DMS79 treated with DMSO at 0.1 percent for 48 hours (cell line): ENCODE data around the gene ITGB4.
"Not testable (repeated sequence)": the region's sequence is repeated elsewhere in the genome, so short reads cannot be mapped to it uniquely, and the experiment has no call there.

Experiments used
- DNase-seq: peaks from one replicate; lab custom pipeline; 2025; lab: John Stamatoyannopoulos, UW

The ITGB4 gene

DNA sequence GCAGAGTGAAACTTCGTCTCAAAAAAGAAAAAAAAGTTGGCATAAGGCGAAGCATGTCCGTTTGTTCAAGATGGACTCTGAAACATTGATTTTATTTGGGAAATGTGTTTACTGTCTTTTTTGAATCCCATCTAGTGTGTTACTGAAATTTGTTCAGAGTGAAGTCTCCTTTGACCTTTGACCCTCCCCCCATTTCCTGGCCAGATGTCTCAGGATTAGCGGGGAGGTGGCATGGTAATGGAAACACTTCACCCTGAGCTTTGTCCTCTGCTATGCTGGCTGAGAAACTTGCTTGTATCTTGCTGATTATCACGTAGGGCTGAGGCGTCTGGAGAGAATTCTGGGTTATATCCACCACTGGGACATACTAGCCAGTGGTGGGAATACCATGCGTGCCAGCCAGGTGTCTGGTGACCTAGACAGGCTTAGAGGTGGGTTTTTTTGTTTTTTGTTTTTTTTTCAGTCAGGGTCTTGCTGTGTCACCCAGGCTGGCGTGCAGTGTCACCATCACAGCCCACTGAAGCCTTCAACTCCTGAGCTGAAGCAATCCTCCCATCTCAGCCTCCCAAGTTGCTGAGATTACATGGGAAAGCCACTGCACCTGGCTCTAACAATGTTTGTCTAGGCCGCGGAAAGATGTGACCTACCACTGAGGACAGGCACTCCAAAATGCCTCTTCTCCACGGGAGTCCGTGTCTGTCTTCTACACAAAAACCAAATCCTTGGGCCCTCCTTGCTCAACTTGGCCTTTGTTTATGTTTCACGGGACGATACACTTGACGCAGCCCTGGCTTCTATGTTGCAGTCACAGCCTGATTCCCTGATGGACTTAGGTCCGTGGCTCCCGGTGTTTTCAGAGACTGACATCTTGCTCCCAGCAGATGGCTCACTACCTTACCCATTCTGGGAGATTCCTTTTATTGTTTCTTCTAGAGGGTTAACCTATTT is 50.3 kb downstream of the ITGB4 start:
- DNase-seq = no peak

DNA sequence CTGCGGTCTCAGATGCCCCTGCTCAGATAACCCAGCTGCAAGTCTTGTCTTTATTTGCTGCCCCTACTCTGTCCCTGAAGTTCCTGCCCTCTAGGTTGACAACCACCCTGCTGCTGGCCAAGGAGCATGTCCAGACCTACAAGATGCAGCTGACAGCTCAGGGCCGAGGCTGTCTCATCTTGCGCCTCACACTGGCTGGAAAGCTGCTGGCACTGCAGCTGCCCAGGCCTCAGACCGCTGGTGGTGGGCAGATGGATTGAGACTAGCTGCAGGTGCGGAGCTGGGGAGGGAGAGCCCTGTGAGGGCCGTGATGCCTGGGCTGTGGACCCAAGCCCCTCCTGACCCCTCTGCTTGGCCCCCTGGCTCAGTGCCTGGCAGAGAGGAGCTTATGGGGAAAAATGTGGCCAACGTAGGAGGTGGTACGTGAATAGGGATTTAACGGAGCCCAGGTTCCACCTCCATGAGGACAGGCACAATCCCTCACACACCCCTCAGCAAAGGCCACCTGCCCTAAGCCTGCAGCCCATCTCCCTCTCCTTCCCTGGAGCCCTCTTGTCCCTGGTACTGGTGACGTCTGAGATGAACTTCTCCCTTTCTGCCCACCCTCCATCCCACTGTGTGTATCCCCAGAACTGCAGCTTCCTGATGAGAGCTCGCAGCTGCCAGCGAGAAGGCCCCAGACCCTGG is 52.0 kb downstream of the ITGB4 start:
- no peak for DNase-seq

DNA sequence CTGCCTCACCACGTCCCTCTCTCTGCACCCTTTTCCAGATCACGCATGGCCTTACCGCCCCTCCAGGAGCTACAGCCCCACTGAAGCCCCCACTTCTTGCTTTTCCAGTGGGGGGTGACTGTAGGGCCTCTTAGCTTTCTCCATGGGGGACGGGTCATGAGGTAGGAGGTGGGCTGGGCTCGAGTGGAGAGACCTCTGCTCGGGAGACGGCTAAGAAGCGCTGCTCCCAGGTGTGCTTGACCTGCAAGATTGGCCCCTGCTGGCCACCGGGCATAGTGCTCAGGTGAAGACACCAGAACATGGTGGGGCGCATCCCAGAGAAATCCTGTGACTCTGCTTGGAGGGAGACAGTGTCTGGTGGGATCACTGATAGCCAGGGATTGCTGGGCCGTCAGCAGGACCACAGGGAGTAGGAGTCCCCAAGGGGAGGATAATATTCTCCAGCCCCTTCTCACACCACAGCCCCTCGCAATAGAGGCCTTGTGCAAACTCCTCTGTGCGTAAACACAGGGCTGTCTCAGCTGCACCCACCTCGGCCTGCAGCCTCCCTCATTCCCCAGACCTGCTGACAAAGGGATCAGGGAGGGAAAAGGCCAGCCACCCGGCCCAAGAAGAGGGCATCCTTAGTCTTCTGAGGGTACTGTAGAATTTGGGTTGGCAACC is 52.7 kb downstream of the ITGB4 start:
- no peak for DNase-seq

GRCh38 chr17:75774471-75774990 is 53.3 kb downstream of the ITGB4 start:
- no peak for DNase-seq

- DNase-seq = no peak
Observed at GRCh38 chr17:75774991-75775668, 53.9 kb downstream of the ITGB4 start.

DNA sequence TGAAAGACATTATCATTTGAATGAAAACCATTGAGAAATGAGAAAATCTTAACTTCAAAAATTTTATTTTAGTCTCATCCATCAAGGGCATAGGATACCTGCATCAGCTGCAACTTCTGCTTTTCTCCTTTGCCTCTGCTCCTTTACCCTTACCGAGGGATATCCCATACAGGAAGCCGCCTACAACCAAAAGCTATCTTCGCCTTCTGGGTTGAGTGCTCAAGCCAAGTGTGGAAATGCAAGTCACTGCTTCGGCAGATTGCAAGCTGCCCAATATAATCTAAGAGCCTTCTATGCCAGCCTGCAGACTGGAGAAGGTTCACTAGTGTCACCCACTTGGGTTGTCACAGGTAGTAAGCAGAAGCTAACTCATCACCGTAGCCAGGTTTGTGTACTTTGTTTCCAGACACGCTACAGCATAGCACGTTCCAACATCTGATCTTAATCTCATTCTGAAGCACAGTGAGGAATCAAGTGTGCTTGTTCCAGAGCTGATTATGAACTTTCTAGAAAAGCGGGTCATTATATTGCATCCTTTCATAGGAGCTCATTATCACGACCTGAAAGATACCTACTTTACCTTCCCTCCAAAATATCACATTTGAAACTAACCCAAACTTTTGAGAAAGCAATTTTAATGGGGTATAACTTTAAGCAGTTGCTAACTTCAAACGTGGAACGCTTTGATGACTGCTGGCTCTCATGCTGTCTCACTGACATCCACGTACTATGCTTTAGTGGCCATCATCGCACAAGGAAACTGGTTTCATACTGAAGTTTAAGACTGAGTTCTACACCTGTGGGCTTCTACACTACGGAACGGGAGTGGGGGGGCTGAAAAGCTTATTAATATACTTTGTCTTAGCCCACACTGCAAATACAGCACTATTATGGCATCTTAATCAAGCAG is 55.4 kb downstream of the ITGB4 start:
- DNase-seq = no peak

DNA sequence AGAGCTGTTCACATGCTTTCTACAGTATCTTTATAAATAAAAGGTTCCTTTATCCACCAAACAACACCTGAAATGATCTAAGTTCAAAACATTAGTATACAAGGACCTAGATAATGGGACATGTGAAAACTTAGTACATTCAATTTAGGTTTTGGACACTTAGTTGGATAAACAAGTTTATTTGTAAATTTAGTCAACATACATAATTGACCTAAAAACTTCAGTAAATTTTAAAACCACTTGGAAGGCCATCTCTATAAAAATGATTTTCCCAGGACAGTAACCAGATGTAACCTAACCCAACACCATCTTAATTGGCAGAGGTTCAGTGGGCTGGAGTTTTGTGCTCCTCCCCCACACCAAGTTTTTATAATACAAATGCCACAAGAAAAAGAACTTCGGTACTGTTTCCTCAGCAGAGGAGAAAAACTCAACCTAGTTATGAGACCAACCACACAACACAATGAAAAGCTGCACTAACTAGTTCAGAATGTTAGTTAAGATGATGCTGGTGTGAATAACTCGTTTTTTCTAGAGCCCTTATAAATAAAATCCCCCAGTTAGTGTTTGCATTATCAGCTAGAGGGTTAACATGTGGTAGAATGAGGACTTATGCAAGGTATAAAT is 56.1 kb downstream of the ITGB4 start:
- no peak for DNase-seq

DNA sequence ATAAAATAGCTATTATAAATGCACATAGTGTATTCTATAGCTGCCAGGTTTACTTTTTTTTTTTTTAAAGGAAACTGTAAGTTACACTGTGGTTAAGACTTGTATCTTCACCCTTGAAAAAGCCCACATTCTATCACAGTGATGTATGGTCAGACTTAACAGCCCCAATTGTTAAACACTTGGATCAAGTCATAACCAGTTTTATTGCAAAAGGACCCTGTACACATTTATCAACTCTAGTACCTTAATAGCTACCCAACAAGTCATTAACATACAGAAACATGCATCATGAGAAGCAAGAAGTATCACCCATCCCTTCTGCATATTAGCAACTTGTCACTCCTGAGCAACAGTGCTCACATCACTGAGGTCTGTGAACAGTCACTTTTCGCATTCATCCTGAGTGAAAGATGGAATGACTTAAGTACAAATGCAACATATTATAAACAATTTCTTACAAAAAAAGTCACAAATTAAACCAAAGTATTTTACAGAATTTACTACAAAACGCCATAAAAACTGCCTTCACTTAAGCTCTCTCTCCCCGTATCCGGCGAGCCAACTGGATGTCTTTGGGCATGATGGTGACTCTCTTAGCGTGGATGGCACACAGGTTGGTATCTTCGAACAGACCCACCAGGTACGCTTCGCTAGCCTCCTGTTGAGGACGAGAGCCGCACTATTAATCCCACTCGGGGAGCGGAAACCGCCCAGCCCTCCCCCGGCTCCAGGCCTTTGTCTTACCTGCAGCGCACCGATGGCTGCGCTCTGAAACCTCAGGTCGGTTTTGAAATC is 57.0 kb downstream of the ITGB4 start:
- DNase-seq = not testable (repeated sequence)

GRCh38 chr17:75778861-75779249 is 57.6 kb downstream of the ITGB4 start:
- no peak for DNase-seq

DNA sequence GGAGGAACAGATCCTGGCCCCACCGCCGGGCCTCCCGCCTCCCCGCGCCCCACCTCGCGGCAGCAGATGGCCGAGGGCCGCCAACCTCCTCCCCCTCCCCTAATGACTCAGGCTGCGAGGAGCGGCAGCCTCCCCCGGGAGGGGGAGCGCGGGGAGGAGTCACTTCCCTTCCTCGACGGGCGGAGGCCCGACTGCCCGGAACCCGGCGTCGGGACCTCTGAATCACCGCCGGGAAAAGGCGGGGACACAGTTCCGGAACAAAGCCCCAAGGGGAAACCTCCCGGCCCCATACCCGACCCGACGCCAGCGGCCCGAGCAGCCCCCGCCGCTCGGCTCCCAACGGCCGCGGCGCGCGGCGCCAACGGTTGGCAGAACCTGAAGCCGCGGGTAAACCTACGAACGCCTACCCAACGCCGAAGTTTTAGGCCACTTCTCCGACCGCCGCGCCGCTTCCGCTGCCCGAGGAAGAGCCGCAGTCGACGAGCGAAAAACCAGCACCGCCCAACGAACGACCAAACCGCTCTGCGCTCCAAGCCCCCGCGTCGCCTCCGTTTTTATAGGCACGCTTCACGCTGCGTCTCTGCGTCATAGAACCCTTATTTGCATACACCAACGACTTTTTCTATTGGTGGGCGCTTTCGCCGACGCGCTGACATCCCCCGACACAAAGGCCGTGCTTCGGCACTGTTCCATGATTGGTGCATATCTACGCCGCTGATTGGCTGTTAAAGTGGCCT is 58.2 kb downstream of the ITGB4 start:
- DNase-seq = peak; percentile 97

DNA sequence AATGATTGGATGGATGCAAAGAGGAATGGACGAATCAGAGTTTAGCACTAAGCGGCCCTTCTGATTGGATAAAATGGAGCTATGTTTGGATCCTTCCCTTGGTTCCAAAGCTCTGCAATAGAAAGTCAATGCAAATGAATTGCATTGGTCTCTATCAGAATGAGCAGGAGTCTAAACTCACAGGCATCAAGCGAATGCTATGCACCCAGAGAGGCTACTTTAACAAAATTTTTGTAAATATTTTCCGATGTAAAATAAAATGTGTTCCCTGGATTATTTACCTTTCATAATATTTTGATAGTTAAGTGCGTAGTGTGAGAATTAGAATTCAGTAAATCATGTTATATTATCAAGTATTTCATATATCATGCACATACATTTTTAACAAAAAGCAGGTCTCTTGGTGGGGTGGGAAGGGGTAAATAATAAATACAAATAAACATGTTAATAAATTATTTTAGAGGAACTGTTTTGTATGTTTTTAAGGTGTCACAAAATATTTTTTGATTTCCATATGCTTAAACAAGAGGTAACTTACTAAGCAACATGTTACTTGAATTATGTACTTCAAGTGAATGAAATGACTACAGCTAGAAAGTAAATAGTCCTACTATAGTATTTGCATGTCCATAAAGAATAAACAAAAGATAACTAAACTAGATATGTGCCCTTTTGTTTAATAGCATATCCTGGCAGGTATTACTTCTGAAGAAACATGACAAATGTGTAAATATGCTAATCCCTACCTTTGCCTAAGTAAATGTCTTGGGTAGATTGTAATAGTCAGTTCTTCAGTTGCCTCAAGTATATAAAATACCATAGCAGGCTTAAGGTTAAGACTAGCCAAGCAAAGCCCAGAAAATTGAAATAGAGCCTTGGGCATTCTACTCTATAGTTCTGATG is 59.0 kb downstream of the ITGB4 start:
- DNase-seq = no peak

- DNase-seq = peak; percentile 63
Observed at GRCh38 chr17:75783069-75783783, 62.0 kb downstream of the ITGB4 start.

GRCh38 chr17:75783803-75784472 is 62.7 kb downstream of the ITGB4 start:
- peak; percentile 71 for DNase-seq

GRCh38 chr17:75784473-75785015 is 63.3 kb downstream of the ITGB4 start, which contains the start of gene UNK:
UNK (plus strand) TSS chr17:75784806; CDS start chr17:75784881, 75 bp downstream.
- DNase-seq = peak; percentile 93

- DNase-seq = peak; percentile 85
Observed at GRCh38 chr17:75785016-75785890, 64.0 kb downstream of the ITGB4 start.
